Endometrial microvascular endothelial cells (primary cell): ENCODE results near the gene KAZN. TPM values are rescaled to one million over a fixed set of nuclear protein-coding genes. Genes with fewer than 3 reads are reported as not detected.

Experiments
- in situ Hi-C: cut with HindIII; loops from 2 replicates; pipeline ENCODE4 v1.10.0; 2017; ENCODE audit warnings: low sequenced_read_pairs, low pct_unique_long_range_greater_than_20kb; ENCODE audit errors: inconsistent ontology term
- total RNA-seq: library from RNA; depleted of rRNA; stranded (reverse); fragments of >200 nt; gene quantifications from one replicate; pipeline ENCODE4 v1.2.3, GENCODE V29; 2015; ENCODE audit errors: inconsistent ontology term

Gene KAZN
- total RNA-seq, 1 donor from 2014 or later, result 0.93 TPM

GRCh38 chr1:14580986-14581385 is 17.5 kb upstream of the KAZN start:
- in situ Hi-C loops, result no loop called here

- in situ Hi-C loops, result no loop called here
Measured at GRCh38 chr1:14583788-14584187, 14.7 kb upstream of the KAZN start.

GRCh38 chr1:14585728-14586127 is 12.8 kb upstream of the KAZN start:
- in situ Hi-C loops, result no loop called here

GRCh38 chr1:14590411-14591180 is 7.9 kb upstream of the KAZN start:
- in situ Hi-C loops, result no loop called here

- in situ Hi-C loops, result no loop called here
Measured at GRCh38 chr1:14591600-14591999, 6.9 kb upstream of the KAZN start.

- in situ Hi-C loops, result no loop called here
Measured at GRCh38 chr1:14592004-14592631, 6.4 kb upstream of the KAZN start.

GRCh38 chr1:14593302-14593701 is 5.2 kb upstream of the KAZN start:
- in situ Hi-C loops, result no loop called here

- in situ Hi-C loops, result no loop called here
Measured at GRCh38 chr1:14594045-14594444, 4.4 kb upstream of the KAZN start.

GRCh38 chr1:14596591-14596990 is 1.9 kb upstream of the KAZN start:
- in situ Hi-C loops, result no loop called here

- in situ Hi-C loops, result no loop called here
Measured at GRCh38 chr1:14597343-14598006, 1.0 kb upstream of the KAZN start.

GRCh38 chr1:14598007-14598497 is 433 bp upstream of the KAZN start:
- in situ Hi-C loops, result no loop called here

GRCh38 chr1:14599183-14599791 is 802 bp downstream of the KAZN start:
- in situ Hi-C loops, result no loop called here

- in situ Hi-C loops, result no loop called here
Measured at GRCh38 chr1:14599800-14600199, 1.3 kb downstream of the KAZN start.

- in situ Hi-C loops, result no loop called here
Measured at GRCh38 chr1:14600405-14601112, 2.1 kb downstream of the KAZN start.

GRCh38 chr1:14602136-14602535 is 3.7 kb downstream of the KAZN start:
- in situ Hi-C loops, result no loop called here

- in situ Hi-C loops, result no loop called here
Measured at GRCh38 chr1:14603645-14604044, 5.2 kb downstream of the KAZN start.

- in situ Hi-C loops, result no loop called here
Measured at GRCh38 chr1:14604414-14604813, 5.9 kb downstream of the KAZN start.

GRCh38 chr1:14605945-14606344 is 7.5 kb downstream of the KAZN start:
- in situ Hi-C loops, result no loop called here

GRCh38 chr1:14606632-14607031 is 8.1 kb downstream of the KAZN start:
- in situ Hi-C loops, result no loop called here
